ENCODE data around the gene ASAP2.
A peak's percentile ranks its signal among the peaks of the same experiment; 100 is the strongest.

ASAP2 gene

GRCh38 chr2:9238591-9239326, 32.1 kb downstream of the ASAP2 start:
- no peak for TF ChIP-seq CTCF (IDR thresholded peaks at IDR 0.05; ENCODE audit: insufficient read depth, missing control alignments)
- no peak for FAIRE-seq
- DNase-seq (ENCODE audit: insufficient read length, low spot score), result peak; percentile 40

DNA sequence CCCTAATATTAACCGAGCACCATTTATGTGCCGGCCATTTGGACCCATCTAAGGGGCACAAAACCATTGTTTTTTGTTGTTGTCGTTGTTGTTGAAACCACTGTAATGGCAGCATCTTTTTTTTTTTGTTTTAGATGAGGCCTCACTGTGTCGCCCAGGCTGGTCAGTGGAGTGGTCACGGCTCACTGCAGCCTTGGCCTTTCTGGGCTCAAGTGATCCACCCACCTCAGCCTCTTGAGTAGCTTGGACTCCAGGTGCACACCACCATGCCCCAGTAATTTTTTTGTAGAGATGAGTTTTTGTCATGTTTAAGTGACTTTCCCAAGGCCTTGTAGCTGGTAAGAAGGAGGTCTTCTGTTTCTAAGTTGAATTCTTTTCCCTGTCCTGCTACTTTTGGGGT, 33.0 kb downstream of the ASAP2 start:
- DNase-seq (ENCODE audit: insufficient read length, low spot score) (no peak), FAIRE-seq (no peak)
- no peak for TF ChIP-seq CTCF (IDR thresholded peaks at IDR 0.05; ENCODE audit: insufficient read depth, missing control alignments)

GRCh38 chr2:9240745-9241144, 34.1 kb downstream of the ASAP2 start:
- FAIRE-seq (no peak), DNase-seq (ENCODE audit: insufficient read length, low spot score) (no peak)
- no peak for TF ChIP-seq CTCF (IDR thresholded peaks at IDR 0.05; ENCODE audit: insufficient read depth, missing control alignments)

- DNase-seq (ENCODE audit: insufficient read length, low spot score) (no peak), FAIRE-seq (no peak)
- no peak for TF ChIP-seq CTCF (IDR thresholded peaks at IDR 0.05; ENCODE audit: insufficient read depth, missing control alignments)
Observed at GRCh38 chr2:9241233-9241632, 34.6 kb downstream of the ASAP2 start.

GRCh38 chr2:9243357-9243756, 36.7 kb downstream of the ASAP2 start:
- no peak for TF ChIP-seq CTCF (IDR thresholded peaks at IDR 0.05; ENCODE audit: insufficient read depth, missing control alignments)
- no peak for DNase-seq (ENCODE audit: insufficient read length, low spot score)
- no peak for FAIRE-seq

- TF ChIP-seq CTCF (IDR thresholded peaks at IDR 0.05; ENCODE audit: insufficient read depth, missing control alignments), result no peak
- FAIRE-seq (no peak), DNase-seq (ENCODE audit: insufficient read length, low spot score) (no peak)
Observed at GRCh38 chr2:9244985-9245544, 38.5 kb downstream of the ASAP2 start.

- DNase-seq (ENCODE audit: insufficient read length, low spot score), result no peak
- FAIRE-seq, result no peak
- no peak for TF ChIP-seq CTCF (IDR thresholded peaks at IDR 0.05; ENCODE audit: insufficient read depth, missing control alignments)
Observed at GRCh38 chr2:9247177-9247576, 40.6 kb downstream of the ASAP2 start.
